ENCODE results near the gene CORIN.
"Not testable (repeated sequence)": the region's sequence is repeated elsewhere in the genome, so short reads cannot be mapped to it uniquely, and the experiment has no call there.

The CORIN gene

DNA sequence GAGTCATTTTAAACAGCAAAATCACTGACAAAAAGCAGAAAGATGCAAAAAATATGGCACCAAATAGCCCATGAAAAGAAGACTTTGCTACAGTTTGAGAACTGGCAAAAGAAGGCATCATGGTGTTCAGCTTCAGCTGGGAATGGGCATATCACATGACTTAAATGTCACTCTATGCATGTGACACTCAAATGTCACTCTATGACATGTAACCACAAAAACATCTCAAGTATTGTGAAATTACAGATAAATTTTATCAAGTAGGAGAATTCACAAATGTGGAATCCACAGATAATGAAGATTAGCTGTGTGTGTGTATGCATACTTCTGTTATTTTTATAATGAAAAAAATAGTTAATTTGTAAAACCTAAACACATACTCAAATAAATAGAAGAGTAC lies 270.9 kb downstream of the CORIN start:
- Mint-ChIP-seq H3K36me3 (ENCODE audit: low read depth) (peaks cover 31% of the 10 kb centered on the region), H3K4me3 (no peak overlapping the region), H3K9me3 (no peaks in the 10 kb centered on the region), H3K4me1 (no peaks in the 10 kb centered on the region), H3K27ac (no peak overlapping the region), H3K27me3 (ENCODE audit: low read depth) (no peaks in the 10 kb centered on the region)
- TF ChIP-seq, protein P1, sequence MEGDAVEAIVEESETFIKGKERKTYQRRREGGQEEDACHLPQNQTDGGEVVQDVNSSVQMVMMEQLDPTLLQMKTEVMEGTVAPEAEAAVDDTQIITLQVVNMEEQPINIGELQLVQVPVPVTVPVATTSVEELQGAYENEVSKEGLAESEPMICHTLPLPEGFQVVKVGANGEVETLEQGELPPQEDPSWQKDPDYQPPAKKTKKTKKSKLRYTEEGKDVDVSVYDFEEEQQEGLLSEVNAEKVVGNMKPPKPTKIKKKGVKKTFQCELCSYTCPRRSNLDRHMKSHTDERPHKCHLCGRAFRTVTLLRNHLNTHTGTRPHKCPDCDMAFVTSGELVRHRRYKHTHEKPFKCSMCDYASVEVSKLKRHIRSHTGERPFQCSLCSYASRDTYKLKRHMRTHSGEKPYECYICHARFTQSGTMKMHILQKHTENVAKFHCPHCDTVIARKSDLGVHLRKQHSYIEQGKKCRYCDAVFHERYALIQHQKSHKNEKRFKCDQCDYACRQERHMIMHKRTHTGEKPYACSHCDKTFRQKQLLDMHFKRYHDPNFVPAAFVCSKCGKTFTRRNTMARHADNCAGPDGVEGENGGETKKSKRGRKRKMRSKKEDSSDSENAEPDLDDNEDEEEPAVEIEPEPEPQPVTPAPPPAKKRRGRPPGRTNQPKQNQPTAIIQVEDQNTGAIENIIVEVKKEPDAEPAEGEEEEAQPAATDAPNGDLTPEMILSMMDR (IDR thresholded peaks at IDR 0.05; ENCODE audit: unreplicated experiment in 3 of 3) = no peak

DNA sequence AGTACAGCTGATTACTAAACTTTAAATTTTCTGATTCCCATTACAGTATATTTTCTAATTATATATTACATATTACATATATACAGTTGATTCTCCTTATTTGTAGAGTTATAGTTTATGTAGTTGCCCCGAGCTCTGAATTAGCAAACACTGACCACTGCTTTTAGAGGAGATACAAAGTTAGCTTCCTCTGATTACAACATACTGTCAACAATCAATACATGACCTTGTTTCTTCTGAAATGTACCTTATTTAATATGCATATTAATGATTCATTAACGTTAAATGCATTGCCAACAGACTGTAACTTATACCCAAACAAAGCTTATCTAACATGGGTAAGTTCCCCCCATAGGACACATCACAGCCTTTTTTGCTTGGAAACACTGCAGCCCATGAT lies 271.3 kb downstream of the CORIN start:
- Mint-ChIP-seq H3K4me3 (no peak overlapping the region), H3K27ac (no peak overlapping the region), H3K27me3 (ENCODE audit: low read depth) (no peaks in the 10 kb centered on the region), H3K36me3 (ENCODE audit: low read depth) (peaks cover 31% of the 10 kb centered on the region), H3K4me1 (no peaks in the 10 kb centered on the region), H3K9me3 (no peaks in the 10 kb centered on the region)
- TF ChIP-seq, protein P1 (IDR thresholded peaks at IDR 0.05; ENCODE audit: unreplicated experiment in 3 of 3) = no peak

DNA sequence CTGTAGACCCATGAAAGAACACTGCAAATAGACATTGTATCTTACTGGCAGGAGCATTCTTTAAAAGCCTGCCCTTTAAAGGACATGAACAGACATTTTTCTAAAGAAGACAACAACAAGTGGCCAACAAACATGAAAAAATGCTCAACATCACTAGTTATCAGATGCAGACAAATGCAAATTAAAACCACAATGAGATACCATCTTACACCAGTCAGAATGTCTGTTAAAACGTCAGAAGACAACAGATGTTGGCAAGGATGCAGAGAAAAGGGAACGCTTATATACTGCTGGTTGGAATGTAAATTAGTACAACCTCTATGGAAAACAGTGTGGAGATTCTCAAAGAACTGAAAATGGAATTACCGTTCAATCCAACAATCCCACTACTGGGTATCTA lies 275.6 kb downstream of the CORIN start:
- TF ChIP-seq, protein P1 (IDR thresholded peaks at IDR 0.05; ENCODE audit: unreplicated experiment in 3 of 3) = no peak
- no peaks in the 10 kb centered on the region for H3K4me1 Mint-ChIP-seq

DNA sequence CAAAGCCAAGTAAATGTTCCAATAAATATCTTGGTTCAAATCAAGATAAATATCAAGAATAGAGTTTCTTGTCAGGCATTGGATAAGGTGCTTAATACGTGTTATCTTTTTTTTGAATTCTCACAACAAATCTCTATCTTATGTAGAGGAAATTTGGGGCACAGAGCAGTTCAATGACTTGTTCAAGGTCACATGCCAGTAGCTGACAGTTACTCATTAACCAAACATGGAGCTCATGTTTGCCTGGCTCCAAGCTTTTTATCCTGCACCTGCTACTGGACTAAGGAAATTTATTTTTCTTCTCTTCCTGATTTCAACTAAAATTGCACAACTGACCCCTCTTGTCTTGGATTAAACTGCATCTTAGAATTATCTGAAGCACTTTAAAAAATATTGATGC lies 276.5 kb downstream of the CORIN start:
- Mint-ChIP-seq H3K9me3 (no peaks in the 10 kb centered on the region), H3K4me1 (no peaks in the 10 kb centered on the region), H3K27me3 (ENCODE audit: low read depth) (no peaks in the 10 kb centered on the region), H3K4me3 (no peak overlapping the region), H3K27ac (no peak overlapping the region), H3K36me3 (ENCODE audit: low read depth) (peaks cover 27% of the 10 kb centered on the region)
- TF ChIP-seq, protein P1 (IDR thresholded peaks at IDR 0.05; ENCODE audit: unreplicated experiment in 3 of 3) = no peak

More for the DNA sequence above, 275.6 kb downstream of the CORIN start:
- Mint-ChIP-seq H3K4me3 (no peak overlapping the region), H3K27ac (no peak overlapping the region), H3K9me3 (no peaks in the 10 kb centered on the region), H3K27me3 (ENCODE audit: low read depth) (no peaks in the 10 kb centered on the region), H3K36me3 (ENCODE audit: low read depth) (peaks cover 27% of the 10 kb centered on the region)

DNA sequence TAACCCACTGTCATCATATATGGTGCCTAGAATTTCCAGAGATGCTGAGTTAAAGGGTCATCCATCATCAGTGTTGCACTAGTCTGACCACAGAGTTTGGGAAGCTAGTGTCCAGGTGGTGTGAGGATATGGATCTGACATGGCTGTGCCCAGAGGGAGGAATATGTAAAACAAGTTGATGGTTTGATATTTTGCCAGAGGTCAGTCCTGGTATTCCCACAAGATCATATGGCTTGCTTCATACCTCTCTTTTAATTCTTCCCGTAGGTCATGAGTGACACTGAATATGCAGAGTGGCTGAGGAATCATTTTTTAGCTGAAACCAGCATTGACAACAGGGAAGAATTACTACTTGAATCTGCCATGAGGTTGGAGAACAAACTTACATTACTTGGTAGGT lies 277.2 kb downstream of the CORIN start:
- Mint-ChIP-seq H3K9me3 (no peaks in the 10 kb centered on the region), H3K4me3 (no peak overlapping the region), H3K27ac (no peak overlapping the region), H3K36me3 (ENCODE audit: low read depth) (peaks cover 27% of the 10 kb centered on the region), H3K27me3 (ENCODE audit: low read depth) (no peaks in the 10 kb centered on the region), H3K4me1 (no peaks in the 10 kb centered on the region)
- TF ChIP-seq, protein P1 (IDR thresholded peaks at IDR 0.05; ENCODE audit: unreplicated experiment in 3 of 3) = no peak

DNA sequence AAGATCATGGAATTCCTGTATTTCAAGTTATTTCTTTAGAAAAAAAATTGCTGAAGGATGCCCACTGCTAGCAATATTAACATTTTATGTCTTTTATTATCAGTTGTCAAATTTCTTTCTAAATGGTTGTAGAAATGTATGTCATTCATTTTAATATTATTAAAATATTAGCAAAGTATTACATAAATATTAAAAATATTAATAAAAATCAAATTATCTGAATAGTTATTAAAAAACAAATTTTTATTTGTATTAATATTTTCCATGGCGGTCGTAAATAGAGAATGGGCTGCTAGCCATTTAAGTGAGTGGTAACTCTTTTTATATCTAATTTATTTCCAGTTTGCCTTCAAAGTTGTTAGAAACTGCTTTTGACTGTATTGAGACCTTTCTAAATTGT lies 280.6 kb downstream of the CORIN start:
- H3K27ac Mint-ChIP-seq = no peak overlapping the region
- TF ChIP-seq, protein P1 (IDR thresholded peaks at IDR 0.05; ENCODE audit: unreplicated experiment in 3 of 3) = no peak
- no peak overlapping the region for H3K4me3 Mint-ChIP-seq
- H3K27me3 Mint-ChIP-seq (ENCODE audit: low read depth) = no peaks in the 10 kb centered on the region
- no peaks in the 10 kb centered on the region for H3K4me1 Mint-ChIP-seq
- peaks cover 23% of the 10 kb centered on the region for H3K36me3 Mint-ChIP-seq (ENCODE audit: low read depth)
- no peaks in the 10 kb centered on the region for H3K9me3 Mint-ChIP-seq

DNA sequence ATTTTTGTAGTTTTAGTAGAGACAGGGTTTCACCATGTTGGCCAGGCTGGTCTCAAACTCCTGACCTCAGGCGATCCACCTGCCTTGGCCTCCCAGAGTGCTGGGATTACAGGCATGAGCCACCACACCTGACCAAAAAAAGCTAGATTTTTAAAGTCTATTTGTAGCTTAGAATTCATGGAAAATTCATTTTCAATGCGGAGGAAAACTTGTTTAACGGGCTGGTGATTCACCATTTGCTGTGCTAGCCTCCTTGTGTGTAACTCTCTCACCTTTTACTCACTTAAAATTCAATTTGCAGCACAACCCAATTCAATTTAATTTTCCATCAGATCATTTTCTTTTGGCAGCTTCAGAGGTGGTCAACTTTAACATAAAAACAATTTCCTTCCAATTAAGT lies 281.9 kb downstream of the CORIN start:
- not testable (repeated sequence) for H3K27ac Mint-ChIP-seq; H3K4me1 Mint-ChIP-seq; H3K9me3 Mint-ChIP-seq; H3K27me3 Mint-ChIP-seq (ENCODE audit: low read depth); H3K4me3 Mint-ChIP-seq
- peaks cover 26% of the 10 kb centered on the region for H3K36me3 Mint-ChIP-seq (ENCODE audit: low read depth)

Data from nephron (organoid).